Renal cortical epithelial cell (primary cell): ENCODE data around the gene PPFIA1. TPM values are rescaled to one million over a fixed set of nuclear protein-coding genes. Genes with fewer than 3 reads are reported as not detected.
"Not testable (repeated sequence)": the region's sequence is repeated elsewhere in the genome, so short reads cannot be mapped to it uniquely, and the experiment has no call there.

Experiments
- DNase-seq: peaks from one replicate; pipeline ENCODE4 v3.0.0-alpha.2; 2011; ENCODE audit warnings: low read depth
- total RNA-seq: library from RNA; depleted of rRNA; stranded (reverse); fragments of >200 nt; gene quantifications from 2 replicates; pipeline ENCODE4 v1.2.3, GENCODE V29; 2014

Gene PPFIA1
- total RNA-seq, 1 donor from 2014 or later, result 52.5 TPM

DNA sequence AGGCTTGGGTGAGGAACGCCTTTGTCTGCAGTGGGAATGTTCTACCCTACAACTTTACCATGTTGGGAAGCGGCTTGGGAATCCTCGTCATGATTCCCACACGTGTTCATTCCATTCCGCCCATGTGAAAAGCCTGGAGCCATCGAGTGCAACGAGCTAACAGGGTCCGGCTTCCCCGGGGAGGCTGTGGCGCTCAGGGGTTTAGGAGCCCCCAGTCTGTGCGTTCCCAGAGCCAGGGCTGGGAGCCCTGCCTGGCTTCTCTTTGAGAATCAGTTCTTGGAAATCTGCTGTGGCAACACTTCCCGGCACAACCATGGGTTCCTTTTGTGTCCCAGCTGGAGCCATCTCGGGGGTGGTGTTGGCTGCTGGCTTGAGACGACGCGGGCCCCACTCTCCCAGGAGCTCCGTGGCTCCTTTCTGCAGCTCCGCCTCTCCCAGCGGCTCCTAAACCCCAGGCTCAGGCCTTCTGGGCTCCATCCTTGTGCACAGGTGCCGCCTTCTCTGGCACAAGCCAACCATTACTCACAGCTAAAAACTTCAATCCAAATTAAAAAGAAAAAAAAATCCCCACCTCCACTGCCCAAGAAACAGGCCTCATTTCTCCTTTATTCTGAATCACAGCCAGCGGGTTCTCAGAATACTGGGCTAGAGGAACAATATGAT is 18.7 kb upstream of the PPFIA1 start:
- no peak for DNase-seq

DNA sequence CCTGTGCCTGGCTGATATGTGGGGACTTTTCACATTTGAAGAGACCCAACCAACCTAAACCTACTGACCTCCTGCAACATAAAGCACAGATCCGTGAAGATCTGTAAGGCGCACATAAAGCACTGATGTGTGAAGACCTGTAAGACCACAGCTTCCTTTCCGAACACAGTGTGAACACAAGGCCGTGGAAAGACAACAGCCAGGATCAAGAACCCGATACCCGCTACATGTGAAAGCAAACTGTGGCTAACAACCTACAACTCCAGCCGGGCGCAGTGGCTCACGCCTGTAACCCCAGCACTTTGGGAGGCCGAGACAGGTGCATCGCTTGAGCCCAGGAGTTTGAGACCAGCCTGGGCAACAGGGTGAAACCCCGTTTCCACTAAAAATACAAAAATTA is 17.6 kb upstream of the PPFIA1 start:
- no peak for DNase-seq

DNA sequence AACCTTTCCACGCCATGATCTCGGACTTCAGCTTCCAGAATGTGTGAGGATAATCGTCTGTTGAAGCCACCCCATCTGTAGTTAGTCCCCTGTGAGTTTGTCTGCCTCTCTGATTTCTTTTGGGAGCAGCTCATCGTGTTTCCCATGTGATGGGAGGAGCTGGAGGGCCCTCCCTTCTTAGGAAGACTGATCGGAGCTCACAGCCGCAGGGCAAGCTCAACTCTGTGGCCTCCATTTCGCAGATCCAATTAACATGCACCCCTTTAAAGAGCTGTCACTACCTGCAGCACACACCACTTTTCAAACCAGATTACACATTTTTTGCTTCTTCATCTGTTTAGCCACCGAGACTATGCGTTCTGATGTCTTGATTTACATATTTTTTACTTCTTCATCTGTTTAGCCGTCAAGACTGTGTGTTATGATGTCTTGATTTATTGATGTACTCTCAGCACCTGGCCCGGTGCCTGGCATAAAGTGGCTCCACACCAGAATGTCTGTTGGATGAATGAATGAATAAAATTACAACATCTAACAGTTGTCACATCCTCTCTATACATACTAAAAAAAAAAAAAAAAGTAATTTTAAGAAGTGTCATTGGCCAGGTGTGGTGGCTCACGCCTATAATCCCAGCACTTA is 14.9 kb upstream of the PPFIA1 start:
- DNase-seq, result no peak

DNA sequence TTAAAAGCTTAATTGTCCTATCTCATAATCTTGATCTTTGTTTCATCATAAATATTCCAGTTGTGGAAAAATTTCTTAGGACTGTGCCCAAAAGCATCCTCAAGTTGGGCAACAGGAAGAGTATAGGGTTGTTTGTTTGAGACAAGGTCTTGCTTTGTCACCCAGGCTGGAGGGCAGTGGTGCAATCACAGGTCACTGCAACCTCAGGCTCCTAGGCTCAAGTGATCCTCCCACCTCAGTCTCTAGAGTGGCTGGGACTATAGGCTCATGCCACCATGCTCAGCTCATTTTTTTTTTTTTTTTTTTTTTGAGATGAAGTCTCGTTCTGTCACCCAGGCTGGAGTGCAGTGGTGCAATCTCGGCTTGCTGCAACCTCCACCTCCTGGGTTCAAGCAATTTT is 11.4 kb upstream of the PPFIA1 start:
- DNase-seq, result not testable (repeated sequence)

DNA sequence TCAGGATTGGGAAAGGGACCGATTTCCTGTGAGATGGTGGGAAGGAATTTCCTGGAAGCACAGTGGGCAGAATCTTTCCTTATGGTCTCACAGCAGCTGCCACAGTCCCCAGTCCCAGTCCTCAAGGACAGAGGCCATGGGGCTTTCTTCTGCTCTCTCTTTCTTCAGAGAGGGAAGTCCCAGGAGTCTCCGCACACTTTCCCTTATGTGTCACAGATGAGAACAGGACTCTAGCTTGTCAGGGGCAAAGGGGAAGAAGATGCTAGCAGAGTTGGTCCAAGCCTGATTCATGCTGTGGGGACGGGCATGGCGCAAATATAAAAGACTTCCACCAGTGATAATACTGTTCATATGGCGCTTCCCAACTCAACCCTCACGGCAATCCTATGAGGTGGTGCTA is 7.5 kb upstream of the PPFIA1 start:
- DNase-seq, result no peak

DNA sequence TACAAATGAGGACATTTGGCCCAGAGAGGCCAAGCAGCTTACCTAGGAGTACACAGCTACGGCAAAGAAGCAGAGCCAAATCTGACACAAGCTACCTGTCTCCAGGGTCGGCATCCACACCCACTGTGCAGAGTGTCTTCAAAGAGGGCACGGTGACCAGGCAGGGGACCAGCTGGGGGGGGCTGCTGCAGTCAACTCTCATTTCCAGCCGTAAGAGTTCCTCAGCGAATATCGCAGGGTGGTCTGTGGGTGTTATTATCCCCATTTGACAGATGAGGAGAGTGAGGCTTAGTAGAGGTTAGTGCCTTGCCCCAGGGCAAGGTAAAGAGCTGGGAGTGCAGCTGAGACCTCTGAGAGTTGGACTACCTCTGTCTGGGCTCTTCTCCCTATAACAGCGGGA is 7.1 kb upstream of the PPFIA1 start:
- DNase-seq, result no peak

DNA sequence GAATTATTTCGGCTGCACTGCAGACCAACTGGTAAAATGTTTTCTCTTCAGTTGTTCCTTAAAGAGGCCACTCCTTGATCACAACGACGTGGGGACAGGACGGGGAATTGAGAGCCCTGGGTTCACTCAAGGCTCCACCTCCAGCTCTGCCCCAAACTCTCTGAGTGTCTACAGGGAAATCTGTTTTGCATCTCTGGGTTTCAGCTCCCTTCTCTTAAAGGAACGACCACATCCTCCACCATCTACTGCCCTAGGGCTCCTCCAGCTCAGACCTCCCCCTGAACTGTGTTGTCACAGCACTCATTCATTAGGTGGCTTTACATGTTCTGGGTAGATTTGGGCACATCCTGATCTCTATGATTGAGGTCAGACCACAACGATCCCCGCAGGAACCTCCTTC is 5.1 kb upstream of the PPFIA1 start:
- no peak for DNase-seq

DNA sequence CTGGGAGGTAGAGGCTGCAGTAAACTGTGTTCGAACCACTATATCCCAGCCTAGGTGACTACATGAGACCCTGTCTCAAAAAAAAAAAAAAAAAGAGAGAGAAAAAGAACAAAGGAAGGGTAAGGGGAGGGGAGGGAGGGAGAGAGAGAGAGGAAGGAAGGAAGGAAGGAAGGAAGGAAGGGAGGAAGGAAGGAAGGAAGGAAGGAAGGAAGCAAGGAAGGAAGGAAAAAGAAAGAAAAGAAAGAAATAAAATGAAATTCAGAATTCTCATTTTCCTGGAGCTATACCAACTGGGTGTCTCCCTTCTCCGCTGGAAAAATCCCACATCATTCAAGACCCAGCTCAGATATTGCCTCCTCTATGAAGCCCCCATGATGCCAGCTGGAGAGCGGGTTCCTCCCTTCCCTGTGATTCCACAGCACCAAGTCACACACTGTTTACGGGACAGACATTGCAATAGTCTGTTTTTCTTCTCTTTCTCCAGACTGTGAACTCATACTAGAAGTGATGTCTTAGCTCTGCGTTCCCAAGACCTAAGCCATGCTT is 3.0 kb upstream of the PPFIA1 start:
- DNase-seq, result no peak

DNA sequence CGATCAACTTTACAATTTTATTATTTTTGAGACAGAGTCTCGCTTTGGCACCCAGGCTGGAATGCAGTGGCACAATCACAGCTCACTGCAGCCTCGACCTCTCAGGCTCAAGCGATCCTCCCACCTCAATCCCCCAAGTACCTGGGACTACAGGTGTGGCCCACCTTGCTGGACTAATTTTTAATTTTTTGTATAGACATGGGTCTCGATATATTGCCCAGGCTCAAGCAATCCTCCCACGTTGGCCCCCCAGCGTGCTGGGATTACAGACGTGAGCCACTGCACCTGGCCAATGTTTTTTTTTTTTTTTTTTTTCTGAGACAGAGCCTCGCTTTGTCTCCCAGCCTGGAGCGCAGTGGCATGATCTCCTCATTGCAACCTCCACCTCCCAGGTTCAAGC is 2.0 kb upstream of the PPFIA1 start:
- DNase-seq, result no peak

DNA sequence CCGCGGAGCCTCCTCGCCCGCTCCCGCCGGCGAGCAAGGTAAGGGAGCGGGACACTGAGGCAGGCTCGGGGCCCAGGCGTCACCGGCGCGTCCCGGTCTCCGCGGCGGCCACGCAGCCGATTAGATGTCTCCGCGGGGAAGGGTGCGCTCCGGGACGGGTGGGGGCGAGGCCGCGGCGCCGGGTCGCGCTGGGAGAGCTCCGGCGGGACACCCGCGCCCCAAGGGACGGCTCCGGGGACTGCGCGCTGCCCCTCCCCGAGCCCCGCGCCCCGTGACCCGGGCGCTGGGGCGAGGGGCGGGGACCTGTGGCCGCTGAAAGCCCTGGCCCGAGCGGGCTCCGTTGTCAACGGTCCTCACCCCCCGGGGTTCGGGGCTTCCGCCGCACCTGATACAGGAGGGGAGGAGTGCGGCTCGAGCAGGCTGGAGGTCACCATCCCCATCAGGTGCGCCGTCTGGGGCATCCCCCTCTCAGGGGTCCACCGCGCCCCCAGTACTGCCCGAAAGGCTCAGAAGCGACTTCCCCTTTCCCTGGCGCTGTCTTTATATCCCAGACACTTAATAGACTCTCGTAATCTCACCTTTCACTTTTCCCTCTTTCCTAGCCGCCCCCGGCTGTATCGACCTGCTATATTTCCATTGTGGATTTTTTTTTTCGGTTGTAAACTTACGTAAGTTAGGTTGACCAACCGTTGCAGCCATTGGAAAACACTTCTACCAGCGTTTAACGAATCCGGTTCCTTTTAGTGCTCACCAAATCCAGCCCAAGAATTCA is 573 bp downstream of the PPFIA1 start:
- DNase-seq, result peak; percentile 57

DNA sequence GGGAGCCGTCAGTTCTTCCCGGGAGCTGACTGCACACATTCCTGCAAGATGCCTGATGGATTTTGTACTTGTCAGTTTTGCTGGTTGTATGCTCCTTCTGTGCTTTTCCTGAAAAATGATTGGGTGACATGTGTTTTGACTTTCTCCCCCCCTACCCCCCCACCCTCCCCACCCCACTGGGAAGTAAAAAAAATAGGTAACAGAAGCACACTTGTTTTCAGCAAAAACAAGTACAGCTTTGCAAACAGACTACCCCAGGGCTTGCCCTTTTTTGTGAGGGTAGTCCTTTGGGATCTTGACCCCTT is 1.1 kb downstream of the PPFIA1 start:
- DNase-seq, result no peak

DNA sequence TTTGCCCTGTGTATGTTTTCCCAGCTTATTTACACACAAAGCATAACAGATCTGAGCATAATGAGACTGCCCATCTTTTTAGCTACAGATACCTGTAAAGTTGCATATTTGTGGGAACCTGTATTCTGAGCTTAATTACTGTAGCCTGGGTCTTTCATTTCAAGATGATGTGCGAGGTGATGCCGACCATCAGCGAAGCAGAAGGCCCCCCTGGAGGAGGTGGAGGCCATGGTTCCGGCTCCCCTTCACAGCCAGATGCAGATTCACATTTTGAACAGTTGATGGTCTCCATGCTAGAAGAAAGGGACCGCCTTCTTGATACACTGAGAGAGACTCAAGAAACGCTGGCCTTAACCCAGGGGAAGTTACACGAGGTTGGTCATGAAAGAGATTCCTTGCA is 1.5 kb downstream of the PPFIA1 start:
- no peak for DNase-seq

DNA sequence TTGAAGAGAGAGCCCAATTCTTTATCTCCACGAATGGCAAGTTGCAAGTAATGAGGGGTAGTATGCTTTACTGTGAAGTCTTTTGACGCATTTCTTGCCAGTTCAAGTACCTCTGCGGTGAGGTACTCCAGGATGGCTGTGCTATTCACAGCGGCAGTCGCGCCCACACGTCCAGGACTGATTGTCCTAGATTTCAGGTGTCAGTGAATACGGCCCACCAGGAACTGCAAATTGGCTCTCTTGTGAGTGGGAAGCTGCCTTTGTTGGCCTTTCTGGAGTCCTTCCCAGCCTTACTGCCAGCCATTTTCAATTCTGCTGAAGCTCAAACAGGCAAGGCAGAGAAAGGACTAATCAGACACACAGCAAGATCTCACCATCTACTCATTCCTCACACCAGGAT is 8.5 kb downstream of the PPFIA1 start:
- no peak for DNase-seq

DNA sequence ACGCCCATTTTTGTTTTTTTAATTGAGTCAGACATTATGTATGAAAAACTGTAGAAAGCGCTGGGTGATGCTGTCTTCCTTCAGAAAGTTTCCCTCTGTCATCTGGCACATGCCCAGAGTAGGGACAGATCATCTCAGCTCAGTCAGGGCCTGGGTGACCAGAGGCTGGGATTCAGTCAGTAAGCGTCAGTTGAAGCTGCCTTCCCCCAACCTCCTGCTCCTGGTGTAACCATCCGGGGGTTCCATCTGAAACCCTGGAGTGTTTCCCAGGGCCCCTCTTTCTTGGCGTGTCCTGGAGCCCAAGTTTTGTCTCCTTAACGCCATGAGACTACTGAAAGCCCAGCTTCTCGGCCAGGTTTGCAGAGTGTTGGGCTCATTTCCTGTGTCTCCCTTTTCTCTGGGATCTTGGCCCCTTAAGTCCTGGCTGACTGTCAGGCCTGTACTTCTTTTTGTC is 10.7 kb downstream of the PPFIA1 start:
- no peak for DNase-seq

DNA sequence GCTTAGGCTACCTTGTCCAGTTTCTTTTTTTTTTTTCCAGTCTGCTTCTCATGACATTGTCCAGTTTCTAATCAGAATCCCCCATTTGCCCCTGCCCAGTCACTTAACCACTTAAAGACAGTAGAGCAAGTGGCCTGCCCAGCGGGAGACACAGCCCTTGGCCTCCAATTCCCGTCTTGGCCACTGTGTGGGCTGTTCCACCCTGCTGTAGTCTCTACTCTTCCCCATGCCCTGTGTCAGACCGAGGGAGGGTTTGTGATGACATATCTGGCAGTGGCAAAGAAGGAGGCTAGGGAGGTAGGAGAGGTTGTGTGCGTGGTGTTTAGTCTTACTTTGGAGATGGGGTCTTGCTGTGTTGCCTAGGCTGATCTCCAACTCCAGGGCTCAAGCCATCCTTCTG is 11.5 kb downstream of the PPFIA1 start:
- no peak for DNase-seq

DNA sequence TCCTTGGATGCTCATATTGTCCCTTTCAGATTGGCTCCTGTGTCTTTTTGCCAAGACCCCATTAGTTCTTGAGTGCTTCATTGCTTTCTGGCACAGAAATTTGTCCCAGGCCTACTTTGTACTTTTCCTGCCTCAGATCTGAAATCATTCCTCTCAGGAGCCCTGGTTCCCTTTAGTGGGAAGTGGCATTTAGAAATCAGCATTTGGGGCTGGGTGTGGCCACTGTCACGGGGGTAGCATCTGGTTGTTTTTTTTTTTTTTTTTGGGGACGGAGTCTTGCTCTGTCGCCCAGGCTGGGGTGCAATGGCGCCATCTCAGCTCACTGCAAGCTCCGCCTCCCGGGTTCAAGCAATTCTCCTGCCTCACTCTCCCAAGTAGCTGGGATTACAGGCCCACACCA is 18.2 kb downstream of the PPFIA1 start:
- no peak for DNase-seq

DNA sequence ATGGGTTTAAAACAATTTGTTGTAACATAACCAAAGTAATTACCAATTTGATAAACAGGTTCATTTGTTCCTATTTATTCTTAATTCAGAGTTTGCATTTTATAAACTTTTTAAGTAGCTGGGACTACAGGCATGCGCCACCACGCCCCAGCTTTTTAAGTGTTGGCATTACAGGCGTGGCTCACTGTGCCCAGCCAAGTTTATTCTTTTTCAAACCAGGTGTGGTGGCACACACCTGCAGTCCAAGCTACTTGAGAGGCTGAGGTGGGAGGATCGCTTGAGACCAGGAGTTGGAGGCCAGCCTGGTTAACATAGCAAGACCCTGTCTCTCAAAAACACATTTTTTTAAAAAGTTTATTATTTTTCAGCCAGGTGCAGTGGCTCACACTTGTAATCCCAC is 19.1 kb downstream of the PPFIA1 start:
- DNase-seq, result no peak

DNA sequence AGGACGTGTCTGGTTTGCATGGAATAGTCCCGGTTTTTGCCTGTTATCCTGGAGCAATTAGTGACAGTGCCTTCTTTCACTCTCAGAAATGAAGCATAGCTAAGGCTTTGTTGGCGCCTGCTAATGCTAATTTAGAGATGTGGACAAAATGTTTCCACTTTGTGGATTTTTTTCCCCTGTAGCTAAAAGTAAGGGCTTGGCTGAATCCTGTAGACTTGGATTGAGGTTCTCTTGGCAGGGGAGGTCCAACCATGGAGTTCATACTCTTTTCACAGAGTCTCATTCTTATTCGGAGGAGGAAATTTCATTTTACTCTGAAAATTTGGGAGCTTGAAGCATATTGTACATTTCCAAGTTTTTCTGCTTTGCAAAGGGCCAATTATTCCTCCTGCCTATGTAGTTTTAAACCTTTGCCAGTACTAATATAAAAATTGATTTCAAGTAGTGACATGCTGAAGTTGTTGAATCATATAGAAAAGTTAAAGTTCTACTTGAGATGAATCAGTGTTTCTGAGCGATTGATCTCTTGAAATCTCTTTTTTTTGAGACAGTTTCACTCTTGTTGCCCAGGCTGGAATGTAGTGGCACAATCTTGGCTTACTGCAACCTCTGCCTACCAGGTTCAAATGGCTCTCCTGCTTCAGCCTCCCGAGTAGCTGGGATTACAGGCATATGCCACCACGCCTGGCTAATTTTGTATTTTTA is 20.0 kb downstream of the PPFIA1 start:
- no peak for DNase-seq

DNA sequence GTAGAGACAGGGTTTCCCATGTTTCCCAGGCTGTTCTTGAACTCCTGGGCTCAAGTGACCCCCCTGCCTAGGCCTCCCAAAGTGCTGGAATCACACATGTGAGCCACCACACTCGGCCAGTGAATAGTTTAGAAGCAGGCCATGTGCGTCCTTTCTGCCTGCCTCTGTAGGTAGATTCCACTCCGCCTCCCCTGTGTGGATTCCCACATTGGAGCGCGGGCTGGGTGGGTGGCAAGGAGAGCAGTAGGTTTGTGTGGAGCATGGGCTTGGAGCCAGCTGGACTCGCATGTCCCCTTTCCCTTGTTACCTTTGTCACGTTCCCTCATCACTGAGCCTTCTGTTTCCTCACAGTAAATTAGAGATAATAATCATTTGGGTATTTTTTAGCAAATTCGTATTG is 21.7 kb downstream of the PPFIA1 start:
- no peak for DNase-seq

DNA sequence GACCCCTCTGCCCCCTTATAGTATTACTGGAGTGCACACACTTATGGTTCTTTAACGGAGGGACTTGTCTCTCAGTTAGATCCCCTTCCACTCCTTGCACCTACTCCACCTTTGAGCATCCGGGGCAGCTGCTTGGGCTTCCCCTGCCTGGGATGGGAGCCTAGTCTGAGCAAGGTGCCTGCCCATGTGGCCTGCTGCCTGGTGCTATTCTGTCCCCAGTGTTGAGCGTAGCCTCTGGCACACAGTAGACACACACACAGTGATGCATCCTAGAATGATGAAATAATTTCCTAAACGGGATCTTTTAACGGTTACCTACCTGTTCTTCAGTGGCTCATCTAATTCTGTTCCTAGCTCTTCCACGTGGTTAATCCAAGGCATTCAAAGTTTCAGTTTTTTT is 22.4 kb downstream of the PPFIA1 start:
- DNase-seq, result no peak

DNA sequence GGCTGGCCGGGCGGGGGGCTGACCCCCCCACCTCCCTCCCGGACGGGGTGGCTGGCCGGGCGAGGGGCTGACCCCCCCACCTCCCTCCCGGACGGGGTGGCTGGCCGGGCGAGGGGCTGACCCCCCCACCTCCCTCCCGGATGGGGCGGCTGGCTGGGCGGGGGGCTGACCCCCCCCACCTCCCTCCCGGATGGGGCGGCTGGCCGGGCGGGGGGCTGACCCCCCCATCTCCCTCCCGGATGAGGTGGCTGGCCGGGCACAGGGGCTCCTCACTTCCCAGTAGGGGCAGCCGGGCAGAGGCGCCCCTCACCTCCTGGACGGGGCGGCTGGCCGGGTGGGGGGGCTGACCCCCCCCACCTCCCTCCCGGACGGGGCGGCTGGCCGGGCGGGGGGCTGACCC is 24.7 kb downstream of the PPFIA1 start:
- not testable (repeated sequence) for DNase-seq

DNA sequence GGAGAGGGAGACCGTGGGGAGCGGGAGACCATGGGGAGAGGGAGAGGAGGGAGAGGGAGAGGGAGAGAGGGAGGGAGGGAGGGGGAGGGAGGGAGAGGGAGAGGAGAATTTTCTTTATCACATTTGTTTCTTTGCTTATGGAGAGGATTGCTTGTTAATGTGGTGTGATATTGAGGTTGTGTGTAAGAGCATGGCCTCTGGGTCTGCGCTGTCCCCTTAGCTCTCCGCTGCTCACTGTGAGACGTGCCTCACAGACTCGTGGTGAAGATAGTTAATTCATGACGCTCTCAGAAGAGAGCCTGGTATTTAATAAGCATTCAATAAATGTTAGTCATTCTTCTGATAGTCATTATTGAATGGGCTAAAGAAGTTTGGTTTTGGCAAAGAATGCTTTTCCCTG is 26.2 kb downstream of the PPFIA1 start:
- no peak for DNase-seq
